Measurements from ENCODE around the gene LCN10. TPM values are rescaled to one million over a fixed set of nuclear protein-coding genes. Genes with fewer than 3 reads are reported as not detected.

LCN10 gene
- total and polyA plus RNA-seq, 2 donors (not counting 3 experiments of a cell fraction or from before 2014, with no cell fraction given), result not detected

GRCh38 chr9:136692185-136693134, 50.3 kb downstream of the LCN10 start:
- CTCF ChIA-PET, result no interaction called here
- POLR2A ChIA-PET, result interaction anchor here (0.6 kb wide), 1 partner anchor 35 kb away, joined by 4 read pairs; no protein-coding TSS in a partner anchor
- DNase-seq (ENCODE audit: low read depth, low spot score) (no peak), FAIRE-seq (no peak)
- Histone ChIP-seq H3K4me2 (ENCODE audit: insufficient read depth, low read length) (no peak overlapping the region), H4K20me1 (replicated peaks; ENCODE audit: control insufficient read depth, extremely low read depth, insufficient read depth, low read length) (no peaks in the 10 kb centered on the region), H3K79me2 (ENCODE audit: control insufficient read depth, insufficient read depth, low read length) (no peaks in the 10 kb centered on the region), H3K27ac (ENCODE audit: insufficient read depth, low read depth, low read length) (no peak overlapping the region), H3K9ac (replicated peaks; ENCODE audit: extremely low read depth, insufficient read depth, low read length) (no peak overlapping the region), H3K27me3 (ENCODE audit: control insufficient read depth in 2 of 2, insufficient read depth in 2 of 2, low read length in 2 of 2) (no peaks in the 10 kb centered on the region), H2AFZ (ENCODE audit: low read depth, low read length) (no peak overlapping the region), H3K36me3 (ENCODE audit: control insufficient read depth in 2 of 2, extremely low read depth in 1 of 2, insufficient read depth in 2 of 2, low read length in 2 of 2) (no peaks in the 10 kb centered on the region), H3K9me1 (replicated peaks; ENCODE audit: control insufficient read depth, extremely low read depth, insufficient read depth, low read length) (no peaks in the 10 kb centered on the region), H3K9me3 (replicated peaks; ENCODE audit: control insufficient read depth, insufficient read depth, low read length) (no peaks in the 10 kb centered on the region), H3K4me1 (ENCODE audit: control insufficient read depth, extremely low read depth, insufficient read depth, low read length) (peaks cover 6% of the 10 kb centered on the region), H3K4me3 (replicated peaks in 1 of 3; ENCODE audit: insufficient read depth in 1 of 3, low read depth in 1 of 3, low read length in 3 of 3) (no peak overlapping the region)
- no TSS peak for BruUV-seq (replicated peaks)
- TF ChIP-seq EZH2 (IDR thresholded peaks at IDR 0.05; ENCODE audit: borderline replicate concordance, low read depth, low read length, severe bottlenecking), result no peak
- no peak for TF ChIP-seq JUN (IDR thresholded peaks at IDR 0.05; ENCODE audit: borderline replicate concordance, insufficient read depth, insufficient read length, low read depth)
- no peak for TF ChIP-seq POLR2A (IDR thresholded peaks at IDR 0.05; ENCODE audit: low read depth, low read length)
- no peak for TF ChIP-seq CTCF (IDR thresholded peaks at IDR 0.05; ENCODE audit: extremely low read depth in 1 of 2, insufficient read depth in 1 of 2, low read depth in 1 of 2, low read length in 2 of 2)
- TF ChIP-seq, protein P1, sequence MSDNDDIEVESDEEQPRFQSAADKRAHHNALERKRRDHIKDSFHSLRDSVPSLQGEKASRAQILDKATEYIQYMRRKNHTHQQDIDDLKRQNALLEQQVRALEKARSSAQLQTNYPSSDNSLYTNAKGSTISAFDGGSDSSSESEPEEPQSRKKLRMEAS (IDR thresholded peaks at IDR 0.05; ENCODE audit: insufficient read depth, insufficient read length), result no peak
- TF ChIP-seq FOS (IDR thresholded peaks at IDR 0.05; ENCODE audit: borderline replicate concordance, insufficient read depth, low read length), result no peak
- no peak for TF ChIP-seq MYC (IDR thresholded peaks at IDR 0.05; ENCODE audit: low read depth, low read length)
- TF ChIP-seq POLR2AphosphoS5 (IDR thresholded peaks at IDR 0.05; ENCODE audit: insufficient read depth, low read depth, low read length), result no peak
- dilution Hi-C loops (cut with MboI; ENCODE audit: extremely low pct_ligation_motif_present, low sequenced_read_pairs) (no loop called here), intact Hi-C loops (cut with micrococcal nuclease) (no loop called here)
